ENCODE results near the gene GNAL. TPM values are rescaled to one million over a fixed set of nuclear protein-coding genes. Genes with fewer than 3 reads are reported as not detected.

The GNAL gene
- total RNA-seq, 1 donor from 2014 or later, result 9.7 TPM

- H3K27ac Mint-ChIP-seq (ENCODE audit: unreplicated experiment), result no peak overlapping the region
- H3K9me3 Mint-ChIP-seq (ENCODE audit: unreplicated experiment), result no peaks in the 10 kb centered on the region
- no peak for DNase-seq (ENCODE audit: low spot score)
- H3K4me1 Mint-ChIP-seq (ENCODE audit: unreplicated experiment), result no peaks in the 10 kb centered on the region
- peaks cover 5% of the 10 kb centered on the region for H3K27me3 Mint-ChIP-seq (ENCODE audit: unreplicated experiment)
- no peak overlapping the region for H3K4me3 Mint-ChIP-seq (ENCODE audit: unreplicated experiment)
- TF ChIP-seq CTCF (IDR thresholded peaks at IDR 0.05; ENCODE audit: unreplicated experiment), result no peak
- H3K36me3 Mint-ChIP-seq (ENCODE audit: low read depth, unreplicated experiment), result no peaks in the 10 kb centered on the region
Observed at GRCh38 chr18:11740461-11740860, 51.4 kb downstream of the GNAL start.

- H3K9me3 Mint-ChIP-seq (ENCODE audit: unreplicated experiment), result no peaks in the 10 kb centered on the region
Observed at GRCh38 chr18:11741505-11742145, 52.6 kb downstream of the GNAL start.

GRCh38 chr18:11745521-11745920 lies 56.5 kb downstream of the GNAL start:
- H3K4me3 Mint-ChIP-seq (ENCODE audit: unreplicated experiment), result no peak overlapping the region
- no peak for TF ChIP-seq CTCF (IDR thresholded peaks at IDR 0.05; ENCODE audit: unreplicated experiment)
- H3K27me3 Mint-ChIP-seq (ENCODE audit: unreplicated experiment), result peaks cover 6% of the 10 kb centered on the region
- no peaks in the 10 kb centered on the region for H3K9me3 Mint-ChIP-seq (ENCODE audit: unreplicated experiment)
- no peak overlapping the region for H3K27ac Mint-ChIP-seq (ENCODE audit: unreplicated experiment)
- H3K4me1 Mint-ChIP-seq (ENCODE audit: unreplicated experiment), result no peaks in the 10 kb centered on the region
- H3K36me3 Mint-ChIP-seq (ENCODE audit: low read depth, unreplicated experiment), result no peaks in the 10 kb centered on the region
- DNase-seq (ENCODE audit: low spot score), result no peak

More at GRCh38 chr18:11741505-11742145, 52.6 kb downstream of the GNAL start:
- Mint-ChIP-seq H3K4me3 (ENCODE audit: unreplicated experiment) (no peak overlapping the region), H3K36me3 (ENCODE audit: low read depth, unreplicated experiment) (no peaks in the 10 kb centered on the region), H3K27ac (ENCODE audit: unreplicated experiment) (no peak overlapping the region), H3K27me3 (ENCODE audit: unreplicated experiment) (peaks cover 5% of the 10 kb centered on the region), H3K4me1 (ENCODE audit: unreplicated experiment) (no peaks in the 10 kb centered on the region)
- DNase-seq (ENCODE audit: low spot score), result no peak
- TF ChIP-seq CTCF (IDR thresholded peaks at IDR 0.05; ENCODE audit: unreplicated experiment), result peak; percentile 80

GRCh38 chr18:11747286-11747685 lies 58.2 kb downstream of the GNAL start:
- Mint-ChIP-seq H3K4me1 (ENCODE audit: unreplicated experiment) (peaks cover 5% of the 10 kb centered on the region), H3K27me3 (ENCODE audit: unreplicated experiment) (peaks cover 10% of the 10 kb centered on the region), H3K36me3 (ENCODE audit: low read depth, unreplicated experiment) (no peaks in the 10 kb centered on the region), H3K9me3 (ENCODE audit: unreplicated experiment) (no peaks in the 10 kb centered on the region), H3K4me3 (ENCODE audit: unreplicated experiment) (no peak overlapping the region), H3K27ac (ENCODE audit: unreplicated experiment) (no peak overlapping the region)
- no peak for DNase-seq (ENCODE audit: low spot score)
- no peak for TF ChIP-seq CTCF (IDR thresholded peaks at IDR 0.05; ENCODE audit: unreplicated experiment)

- Mint-ChIP-seq H3K27ac (ENCODE audit: unreplicated experiment) (no peak overlapping the region), H3K4me1 (ENCODE audit: unreplicated experiment) (peaks cover 6% of the 10 kb centered on the region), H3K36me3 (ENCODE audit: low read depth, unreplicated experiment) (no peaks in the 10 kb centered on the region), H3K27me3 (ENCODE audit: unreplicated experiment) (peaks cover 9% of the 10 kb centered on the region), H3K9me3 (ENCODE audit: unreplicated experiment) (no peaks in the 10 kb centered on the region), H3K4me3 (ENCODE audit: unreplicated experiment) (no peak overlapping the region)
- no peak for TF ChIP-seq CTCF (IDR thresholded peaks at IDR 0.05; ENCODE audit: unreplicated experiment)
- DNase-seq (ENCODE audit: low spot score), result no peak
Observed at GRCh38 chr18:11747731-11748130, 58.7 kb downstream of the GNAL start.

Measured in endothelial cell (in vitro differentiated cells).